PC-3 (cell line): ENCODE results near the gene MTMR8. TPM values are rescaled to one million over a fixed set of nuclear protein-coding genes. Genes with fewer than 3 reads are reported as not detected.

ENCODE experiments used
- ATAC-seq: fragments of 200-7000 bp; cut with Tn5 transposase; 2 replicates; pipeline ENCODE4 v1.9.1; 2020; ENCODE audit warnings: mild to moderate bottlenecking, moderate library complexity
- BruUV-seq: library from RNA; stranded (reverse); fragments of 400-500 nt; replicated peaks from 2 replicates; lab custom pipeline; 2021; lab: Mats Ljungman, UMichigan
- CTCF ChIA-PET: fragments of 300-600 bp; sonication (Branson Sonifier 250); formaldehyde crosslinking; loops from one replicate; lab custom pipeline; 2022; ENCODE audit warnings: antibody characterized with exemption; lab: Charles Lee
- POLR2A ChIA-PET: fragments of 300-600 bp; sonication (Branson Sonifier 250); formaldehyde crosslinking; loops from one replicate; lab custom pipeline; 2022; ENCODE audit warnings: antibody characterized with exemption; ENCODE audit not compliant: unreplicated experiment; lab: Charles Lee
- DNase-seq: peaks from one replicate; pipeline ENCODE4 v3.0.0-alpha.2; 2015
- H2AFZ ChIP-seq: fragments of 300-600 bp; sonication (generic); 2 replicates; pipeline ENCODE4 v1.6.0; 2016; ENCODE audit warnings: antibody characterized with exemption, low read length
- H3F3A ChIP-seq: fragments of 300-600 bp; sonication (generic); one replicate; pipeline ENCODE4 v1.6.0; 2017; ENCODE audit warnings: antibody characterized with exemption, low read length, control low read depth, mild to moderate bottlenecking; ENCODE audit not compliant: unreplicated experiment
- H3K27ac ChIP-seq: fragments of 300-600 bp; sonication (generic); 2 replicates; pipeline ENCODE4 v1.5.1; 2016; ENCODE audit warnings: mild to moderate bottlenecking, low read length
- H3K27me3 ChIP-seq: fragments of 300-600 bp; sonication (generic); 2 replicates; pipeline ENCODE4 v1.6.1; 2016; ENCODE audit warnings: low read length, mixed read lengths
- H3K36me3 ChIP-seq: fragments of 300-600 bp; sonication (generic); 2 replicates; pipeline ENCODE4 v1.6.1; 2016; ENCODE audit warnings: low read depth, mixed run types, low read length, mixed read lengths
- H3K4me1 ChIP-seq: fragments of 300-600 bp; sonication (generic); 2 replicates; pipeline ENCODE4 v1.5.1; 2016; ENCODE audit warnings: low read length; ENCODE audit not compliant: insufficient read depth
- H3K4me2 ChIP-seq: fragments of 300-600 bp; sonication (generic); 2 replicates; pipeline ENCODE4 v1.6.0; 2016; ENCODE audit warnings: low read length
- H3K4me3 ChIP-seq: fragments of 300-600 bp; sonication (generic); 2 replicates; pipeline ENCODE4 v1.5.1; 2016; ENCODE audit warnings: mild to moderate bottlenecking, low read length, mixed read lengths
- H3K79me2 ChIP-seq: fragments of 300-600 bp; sonication (generic); 2 replicates; pipeline ENCODE4 v1.6.1; 2017; ENCODE audit warnings: low read length, mixed read lengths
- H3K9ac ChIP-seq: fragments of 300-600 bp; sonication (generic); 2 replicates; pipeline ENCODE4 v1.6.0; 2016; ENCODE audit warnings: mild to moderate bottlenecking, low read length
- H3K9me2 ChIP-seq: fragments of 300-600 bp; sonication (generic); replicated peaks from 2 replicates; pipeline ENCODE4 v1.6.1; 2016; ENCODE audit warnings: mixed run types, low read length, mixed read lengths
- H3K9me3 ChIP-seq: fragments of 300-600 bp; sonication (generic); 2 replicates; pipeline ENCODE4 v1.6.1; 2016; ENCODE audit warnings: low read length, mixed read lengths
- H4K20me1 ChIP-seq: fragments of 300-600 bp; sonication (generic); 2 replicates; pipeline ENCODE4 v1.6.1; 2016; ENCODE audit warnings: low read length, mixed read lengths
- CTCF ChIP-seq: fragments of 300-600 bp; sonication (generic); conservative IDR thresholded peaks from 2 replicates; pipeline ENCODE4 v1.5.1; 2017; ENCODE audit warnings: antibody characterized with exemption, low read depth, mild to moderate bottlenecking, low read length
- EZH2 ChIP-seq: fragments of 300-600 bp; sonication (generic); IDR thresholded peaks from one replicate; pipeline ENCODE4 v1.6.1; 2017; ENCODE audit warnings: antibody characterized with exemption, mild to moderate bottlenecking, low read length; ENCODE audit not compliant: unreplicated experiment
- EZH2phosphoT487 ChIP-seq: fragments of 300-600 bp; sonication (generic); IDR thresholded peaks from 2 replicates; pipeline ENCODE4 v1.6.1; 2018; ENCODE audit warnings: mild to moderate bottlenecking, antibody characterized with exemption, low read length, borderline replicate concordance
- intact Hi-C: fragments of 100-400 bp; cut with micrococcal nuclease; formaldehyde crosslinking; loops from 2 replicates; pipeline ENCODE4 v1.9.0; 2023
- total RNA-seq: library from RNA; depleted of rRNA; stranded (reverse); fragments of >200 nt; gene quantifications from 2 replicates; pipeline ENCODE4 v1.2.3, GENCODE V29; 2014

Gene MTMR8
- total RNA-seq, 1 experiment from 2014 or later: 0.87 TPM

- no peaks in the 10 kb centered on the region for H4K20me1 ChIP-seq
- no peak for DNase-seq
- no peaks in the 10 kb centered on the region for H3K9me2 ChIP-seq
- no peak overlapping the region for H3K9ac ChIP-seq
- H3K4me1 ChIP-seq: no peaks in the 10 kb centered on the region
- no peak overlapping the region for H3K27ac ChIP-seq
- H3K36me3 ChIP-seq: no peaks in the 10 kb centered on the region
- intact Hi-C loops: no loop called here
- ChIA-PET CTCF (no interaction called here), POLR2A (no interaction called here)
- ATAC-seq: no peak
- H3K79me2 ChIP-seq: no peaks in the 10 kb centered on the region
- no peaks in the 10 kb centered on the region for H3K9me3 ChIP-seq
- no peak overlapping the region for H3K4me2 ChIP-seq
- BruUV-seq: no TSS peak
- H3K27me3 ChIP-seq: no peaks in the 10 kb centered on the region
- no peaks in the 10 kb centered on the region for H3F3A ChIP-seq
- no peak overlapping the region for H2AFZ ChIP-seq
- no peak for TF ChIP-seq CTCF
- TF ChIP-seq EZH2phosphoT487: no peak
- TF ChIP-seq EZH2: no peak
- no peak overlapping the region for H3K4me3 ChIP-seq
Measured at GRCh38 chrX:64321507-64321906, 73.7 kb downstream of the MTMR8 start.

GRCh38 chrX:64313624-64314023, 81.6 kb downstream of the MTMR8 start:
- Histone ChIP-seq H3K27me3 (no peaks in the 10 kb centered on the region), H3F3A (no peaks in the 10 kb centered on the region), H3K4me2 (no peak overlapping the region), H3K36me3 (no peaks in the 10 kb centered on the region), H3K9me2 (no peaks in the 10 kb centered on the region), H3K9me3 (no peaks in the 10 kb centered on the region), H3K27ac (no peak overlapping the region), H3K4me1 (no peaks in the 10 kb centered on the region), H4K20me1 (no peaks in the 10 kb centered on the region), H3K79me2 (no peaks in the 10 kb centered on the region), H3K4me3 (no peak overlapping the region), H3K9ac (no peak overlapping the region), H2AFZ (no peak overlapping the region)
- TF ChIP-seq EZH2phosphoT487 (no peak), EZH2 (no peak)
- POLR2A ChIA-PET: no interaction called here
- no peak for ATAC-seq
- intact Hi-C loops: no loop called here
- CTCF ChIA-PET: no interaction called here
- DNase-seq: no peak
- no TSS peak for BruUV-seq

GRCh38 chrX:64306712-64307111, 88.5 kb downstream of the MTMR8 start:
- H3K36me3 ChIP-seq: no peaks in the 10 kb centered on the region
- BruUV-seq: no TSS peak
- no peak for ATAC-seq
- H3F3A ChIP-seq: no peaks in the 10 kb centered on the region
- H3K9me2 ChIP-seq: no peaks in the 10 kb centered on the region
- no peaks in the 10 kb centered on the region for H3K79me2 ChIP-seq
- no peaks in the 10 kb centered on the region for H3K4me1 ChIP-seq
- H3K4me3 ChIP-seq: no peak overlapping the region
- H4K20me1 ChIP-seq: no peaks in the 10 kb centered on the region
- intact Hi-C loops: no loop called here
- POLR2A ChIA-PET: no interaction called here
- H3K4me2 ChIP-seq: no peak overlapping the region
- H2AFZ ChIP-seq: no peak overlapping the region
- DNase-seq: no peak
- TF ChIP-seq EZH2phosphoT487 (no peak), CTCF (no peak), EZH2 (no peak)
- no peaks in the 10 kb centered on the region for H3K27me3 ChIP-seq
- no peaks in the 10 kb centered on the region for H3K9me3 ChIP-seq
- H3K27ac ChIP-seq: no peak overlapping the region
- H3K9ac ChIP-seq: no peak overlapping the region
- CTCF ChIA-PET: no interaction called here
